ENCODE measurements around the gene SLC34A1. TPM values are rescaled to one million over a fixed set of nuclear protein-coding genes. Genes with fewer than 3 reads are reported as not detected.

Gene SLC34A1
- total RNA-seq, 1 donor from 2014 or later = not detected

- peaks cover 8% of the 10 kb centered on the region for H3K27me3 Mint-ChIP-seq (ENCODE audit: low read depth)
- H3K27ac Mint-ChIP-seq (ENCODE audit: unreplicated experiment) = no peak overlapping the region
- peaks cover 19% of the 10 kb centered on the region for H3K4me1 Mint-ChIP-seq (ENCODE audit: low read depth)
- no peak overlapping the region for H3K4me3 Mint-ChIP-seq (ENCODE audit: unreplicated experiment)
- no peak for DNase-seq (ENCODE audit: low spot score)
- H3K9me3 Mint-ChIP-seq (ENCODE audit: low read depth) = no peaks in the 10 kb centered on the region
- H3K36me3 Mint-ChIP-seq (ENCODE audit: low read depth) = no peaks in the 10 kb centered on the region
- no peak for TF ChIP-seq CTCF (IDR thresholded peaks at IDR 0.05)
Measured at GRCh38 chr5:177386542-177386941, 2.3 kb downstream of the SLC34A1 start.

GRCh38 chr5:177387405-177387804 lies 3.2 kb downstream of the SLC34A1 start:
- no peak for TF ChIP-seq CTCF (IDR thresholded peaks at IDR 0.05)
- Mint-ChIP-seq H3K27me3 (ENCODE audit: low read depth) (peaks cover 7% of the 10 kb centered on the region), H3K9me3 (ENCODE audit: low read depth) (no peaks in the 10 kb centered on the region), H3K36me3 (ENCODE audit: low read depth) (no peaks in the 10 kb centered on the region), H3K4me3 (ENCODE audit: unreplicated experiment) (no peak overlapping the region), H3K4me1 (ENCODE audit: low read depth) (peaks cover 19% of the 10 kb centered on the region), H3K27ac (ENCODE audit: unreplicated experiment) (no peak overlapping the region)
- DNase-seq (ENCODE audit: low spot score) = no peak

- H3K4me3 Mint-ChIP-seq (ENCODE audit: unreplicated experiment) = no peak overlapping the region
- no peaks in the 10 kb centered on the region for H3K36me3 Mint-ChIP-seq (ENCODE audit: low read depth)
- no peaks in the 10 kb centered on the region for H3K9me3 Mint-ChIP-seq (ENCODE audit: low read depth)
- TF ChIP-seq CTCF (IDR thresholded peaks at IDR 0.05) = no peak
- no peak overlapping the region for H3K27ac Mint-ChIP-seq (ENCODE audit: unreplicated experiment)
- no peak for DNase-seq (ENCODE audit: low spot score)
- peaks cover 4% of the 10 kb centered on the region for H3K27me3 Mint-ChIP-seq (ENCODE audit: low read depth)
- H3K4me1 Mint-ChIP-seq (ENCODE audit: low read depth) = peaks cover 19% of the 10 kb centered on the region
Measured at GRCh38 chr5:177388521-177389052, 4.4 kb downstream of the SLC34A1 start.

- H3K36me3 Mint-ChIP-seq (ENCODE audit: low read depth) = no peaks in the 10 kb centered on the region
- peaks cover 19% of the 10 kb centered on the region for H3K4me1 Mint-ChIP-seq (ENCODE audit: low read depth)
- peak overlapping the region; percentile 78 for H3K27ac Mint-ChIP-seq (ENCODE audit: unreplicated experiment)
- no peak for DNase-seq (ENCODE audit: low spot score)
- TF ChIP-seq CTCF (IDR thresholded peaks at IDR 0.05) = no peak
- no peak overlapping the region for H3K4me3 Mint-ChIP-seq (ENCODE audit: unreplicated experiment)
- H3K27me3 Mint-ChIP-seq (ENCODE audit: low read depth) = no peaks in the 10 kb centered on the region
- H3K9me3 Mint-ChIP-seq (ENCODE audit: low read depth) = no peaks in the 10 kb centered on the region
Measured at GRCh38 chr5:177389241-177390169, 5.3 kb downstream of the SLC34A1 start.

- H3K27me3 Mint-ChIP-seq (ENCODE audit: low read depth) = no peaks in the 10 kb centered on the region
- H3K9me3 Mint-ChIP-seq (ENCODE audit: low read depth) = no peaks in the 10 kb centered on the region
- peaks cover 19% of the 10 kb centered on the region for H3K4me1 Mint-ChIP-seq (ENCODE audit: low read depth)
- H3K36me3 Mint-ChIP-seq (ENCODE audit: low read depth) = no peaks in the 10 kb centered on the region
- DNase-seq (ENCODE audit: low spot score) = no peak
- no peak overlapping the region for H3K4me3 Mint-ChIP-seq (ENCODE audit: unreplicated experiment)
- peak; percentile 99 for TF ChIP-seq CTCF (IDR thresholded peaks at IDR 0.05)
- H3K27ac Mint-ChIP-seq (ENCODE audit: unreplicated experiment) = peak overlapping the region; percentile 84
Measured at GRCh38 chr5:177390363-177391300, 6.4 kb downstream of the SLC34A1 start.

All from chondrocyte (in vitro differentiated cells).